ENCODE data around the gene LUC7L3.

The LUC7L3 gene

DNA sequence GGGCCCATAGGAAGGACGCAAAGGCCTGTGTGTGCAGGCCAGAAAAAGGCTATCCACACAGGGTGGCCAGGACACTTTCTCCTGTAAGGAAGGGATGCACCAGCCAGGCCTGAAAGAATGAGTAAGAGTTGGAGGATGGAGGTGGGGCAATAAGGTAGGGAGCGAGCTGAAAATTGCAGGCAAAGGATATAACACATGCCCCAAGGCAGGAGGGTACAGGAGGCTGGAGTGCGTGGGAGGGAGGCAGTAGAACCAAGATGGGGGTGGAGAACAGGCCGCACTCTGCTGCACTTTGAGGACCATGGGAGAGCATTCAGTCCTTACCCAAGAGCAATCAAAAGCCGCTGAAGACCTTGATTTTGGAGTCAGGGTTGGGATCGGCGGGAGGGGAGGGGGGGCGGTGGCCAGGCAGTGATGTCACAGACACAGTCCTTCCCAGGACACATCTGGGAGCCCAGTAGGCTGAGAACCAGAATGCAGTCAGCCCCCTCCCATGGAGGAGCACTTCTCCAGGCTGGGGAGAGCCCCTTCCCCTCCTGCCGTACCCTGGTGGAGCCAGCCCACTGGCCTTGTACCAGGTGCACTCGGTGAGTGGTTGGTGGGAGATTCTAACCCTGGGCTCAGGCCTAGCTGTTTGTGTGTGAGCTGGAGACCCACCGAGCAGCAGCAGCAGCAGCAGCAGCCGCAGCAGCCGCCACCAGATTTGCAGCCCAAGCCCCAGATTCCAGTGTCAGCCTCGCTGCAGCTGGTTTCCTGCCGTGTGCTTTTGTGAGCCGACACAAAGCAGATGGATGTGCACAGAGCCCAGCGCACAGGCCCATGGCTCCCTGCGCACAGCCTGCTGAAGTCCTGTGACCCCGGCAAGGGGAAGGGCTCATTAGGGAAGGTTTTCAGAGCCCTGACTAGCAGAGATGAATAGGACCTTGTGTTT, 29.2 kb upstream of the LUC7L3 start:
- TF ChIP-seq GABPA (IDR thresholded peaks at IDR 0.05; ENCODE audit: low read depth) (no peak), SPI1 (IDR thresholded peaks at IDR 0.05; ENCODE audit: borderline replicate concordance, low read depth) (no peak)
- Histone ChIP-seq H3K27me3 (ENCODE audit: insufficient read depth, poor library complexity, severe bottlenecking) (no peaks in the 10 kb centered on the region), H3K4me3 (replicated peaks; ENCODE audit: insufficient read depth, low read length) (no peak overlapping the region), H3K27ac (replicated peaks) (no peak overlapping the region)
- no peak for DNase-seq (ENCODE audit: low read depth in 1 of 2, low spot score in 1 of 2)

GRCh38 chr17:50690887-50691549, 28.4 kb upstream of the LUC7L3 start:
- DNase-seq (ENCODE audit: low read depth in 1 of 2, low spot score in 1 of 2), result no peak
- Histone ChIP-seq H3K4me3 (replicated peaks; ENCODE audit: insufficient read depth, low read length) (no peak overlapping the region), H3K27me3 (ENCODE audit: insufficient read depth, poor library complexity, severe bottlenecking) (no peaks in the 10 kb centered on the region), H3K27ac (replicated peaks) (no peak overlapping the region)
- TF ChIP-seq, protein P1, sequence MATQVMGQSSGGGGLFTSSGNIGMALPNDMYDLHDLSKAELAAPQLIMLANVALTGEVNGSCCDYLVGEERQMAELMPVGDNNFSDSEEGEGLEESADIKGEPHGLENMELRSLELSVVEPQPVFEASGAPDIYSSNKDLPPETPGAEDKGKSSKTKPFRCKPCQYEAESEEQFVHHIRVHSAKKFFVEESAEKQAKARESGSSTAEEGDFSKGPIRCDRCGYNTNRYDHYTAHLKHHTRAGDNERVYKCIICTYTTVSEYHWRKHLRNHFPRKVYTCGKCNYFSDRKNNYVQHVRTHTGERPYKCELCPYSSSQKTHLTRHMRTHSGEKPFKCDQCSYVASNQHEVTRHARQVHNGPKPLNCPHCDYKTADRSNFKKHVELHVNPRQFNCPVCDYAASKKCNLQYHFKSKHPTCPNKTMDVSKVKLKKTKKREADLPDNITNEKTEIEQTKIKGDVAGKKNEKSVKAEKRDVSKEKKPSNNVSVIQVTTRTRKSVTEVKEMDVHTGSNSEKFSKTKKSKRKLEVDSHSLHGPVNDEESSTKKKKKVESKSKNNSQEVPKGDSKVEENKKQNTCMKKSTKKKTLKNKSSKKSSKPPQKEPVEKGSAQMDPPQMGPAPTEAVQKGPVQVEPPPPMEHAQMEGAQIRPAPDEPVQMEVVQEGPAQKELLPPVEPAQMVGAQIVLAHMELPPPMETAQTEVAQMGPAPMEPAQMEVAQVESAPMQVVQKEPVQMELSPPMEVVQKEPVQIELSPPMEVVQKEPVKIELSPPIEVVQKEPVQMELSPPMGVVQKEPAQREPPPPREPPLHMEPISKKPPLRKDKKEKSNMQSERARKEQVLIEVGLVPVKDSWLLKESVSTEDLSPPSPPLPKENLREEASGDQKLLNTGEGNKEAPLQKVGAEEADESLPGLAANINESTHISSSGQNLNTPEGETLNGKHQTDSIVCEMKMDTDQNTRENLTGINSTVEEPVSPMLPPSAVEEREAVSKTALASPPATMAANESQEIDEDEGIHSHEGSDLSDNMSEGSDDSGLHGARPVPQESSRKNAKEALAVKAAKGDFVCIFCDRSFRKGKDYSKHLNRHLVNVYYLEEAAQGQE (IDR thresholded peaks at IDR 0.05; ENCODE audit: insufficient replicate concordance, low read depth), result no peak
- TF ChIP-seq SPI1 (IDR thresholded peaks at IDR 0.05; ENCODE audit: borderline replicate concordance, low read depth) (no peak), POLR2AphosphoS5 (IDR thresholded peaks at IDR 0.05; ENCODE audit: low read depth) (no peak), GABPA (IDR thresholded peaks at IDR 0.05; ENCODE audit: low read depth) (no peak)
- TF ChIP-seq, protein P2, sequence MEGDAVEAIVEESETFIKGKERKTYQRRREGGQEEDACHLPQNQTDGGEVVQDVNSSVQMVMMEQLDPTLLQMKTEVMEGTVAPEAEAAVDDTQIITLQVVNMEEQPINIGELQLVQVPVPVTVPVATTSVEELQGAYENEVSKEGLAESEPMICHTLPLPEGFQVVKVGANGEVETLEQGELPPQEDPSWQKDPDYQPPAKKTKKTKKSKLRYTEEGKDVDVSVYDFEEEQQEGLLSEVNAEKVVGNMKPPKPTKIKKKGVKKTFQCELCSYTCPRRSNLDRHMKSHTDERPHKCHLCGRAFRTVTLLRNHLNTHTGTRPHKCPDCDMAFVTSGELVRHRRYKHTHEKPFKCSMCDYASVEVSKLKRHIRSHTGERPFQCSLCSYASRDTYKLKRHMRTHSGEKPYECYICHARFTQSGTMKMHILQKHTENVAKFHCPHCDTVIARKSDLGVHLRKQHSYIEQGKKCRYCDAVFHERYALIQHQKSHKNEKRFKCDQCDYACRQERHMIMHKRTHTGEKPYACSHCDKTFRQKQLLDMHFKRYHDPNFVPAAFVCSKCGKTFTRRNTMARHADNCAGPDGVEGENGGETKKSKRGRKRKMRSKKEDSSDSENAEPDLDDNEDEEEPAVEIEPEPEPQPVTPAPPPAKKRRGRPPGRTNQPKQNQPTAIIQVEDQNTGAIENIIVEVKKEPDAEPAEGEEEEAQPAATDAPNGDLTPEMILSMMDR (IDR thresholded peaks at IDR 0.05; ENCODE audit: insufficient read depth, low read length), result no peak

GRCh38 chr17:50691550-50692447, 27.6 kb upstream of the LUC7L3 start:
- Histone ChIP-seq H3K4me3 (replicated peaks; ENCODE audit: insufficient read depth, low read length) (no peak overlapping the region), H3K27me3 (ENCODE audit: insufficient read depth, poor library complexity, severe bottlenecking) (no peaks in the 10 kb centered on the region), H3K27ac (replicated peaks) (no peak overlapping the region)
- TF ChIP-seq SPI1 (IDR thresholded peaks at IDR 0.05; ENCODE audit: borderline replicate concordance, low read depth), result no peak
- TF ChIP-seq, protein P2 (IDR thresholded peaks at IDR 0.05; ENCODE audit: insufficient read depth, low read length), result no peak
- TF ChIP-seq, protein P1 (IDR thresholded peaks at IDR 0.05; ENCODE audit: insufficient replicate concordance, low read depth), result no peak
- TF ChIP-seq GABPA (IDR thresholded peaks at IDR 0.05; ENCODE audit: low read depth), result no peak
- TF ChIP-seq POLR2AphosphoS5 (IDR thresholded peaks at IDR 0.05; ENCODE audit: low read depth), result no peak
- no peak for DNase-seq (ENCODE audit: low read depth in 1 of 2, low spot score in 1 of 2)
